COLO668 (cell line): ENCODE measurements around the gene CYFIP2.

Source experiments
- DNase-seq: peaks from one replicate; lab custom pipeline; 2025; ENCODE audit not compliant: unreplicated experiment; lab: John Stamatoyannopoulos, UW

CYFIP2 gene

DNA sequence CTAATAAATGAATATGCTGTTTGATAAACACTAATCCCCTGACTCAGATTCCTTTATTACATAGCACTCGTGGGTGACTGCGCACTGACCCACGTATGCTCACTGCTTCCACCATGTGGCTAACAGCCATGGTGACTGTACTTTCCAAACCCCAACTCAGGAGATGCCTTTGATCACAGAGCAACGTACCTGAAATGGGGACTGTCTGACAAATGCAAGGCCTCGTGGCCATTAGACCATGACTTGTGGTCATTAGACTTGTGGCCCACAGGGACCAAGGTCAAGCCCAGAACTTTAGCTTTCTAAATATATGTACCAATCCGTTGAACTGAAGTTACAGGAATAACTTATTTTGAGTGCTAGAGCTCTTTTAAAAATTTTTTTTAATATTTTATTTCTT, 46.6 kb downstream of the CYFIP2 start:
- peak; percentile 28 for DNase-seq

DNA sequence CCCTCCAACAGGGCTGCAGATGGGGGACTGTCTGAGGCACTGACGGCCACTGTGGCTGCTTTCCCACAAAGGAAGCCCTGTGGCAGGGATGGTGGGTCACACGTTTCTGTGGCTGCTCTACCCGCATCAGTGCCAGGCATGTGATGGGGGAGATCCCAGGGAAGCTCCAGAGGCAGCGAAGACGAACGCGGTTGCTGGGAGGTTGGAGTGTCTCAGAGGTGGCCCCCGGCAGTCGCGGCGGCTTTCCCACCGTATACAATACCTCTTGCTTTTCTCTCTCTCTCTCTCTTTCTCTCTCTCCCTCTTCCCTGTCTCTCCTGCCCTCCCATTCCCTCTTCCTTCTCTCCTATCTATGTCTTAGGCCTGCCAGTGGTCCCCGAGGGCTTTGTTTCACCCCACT, 56.7 kb downstream of the CYFIP2 start:
- no peak for DNase-seq

DNA sequence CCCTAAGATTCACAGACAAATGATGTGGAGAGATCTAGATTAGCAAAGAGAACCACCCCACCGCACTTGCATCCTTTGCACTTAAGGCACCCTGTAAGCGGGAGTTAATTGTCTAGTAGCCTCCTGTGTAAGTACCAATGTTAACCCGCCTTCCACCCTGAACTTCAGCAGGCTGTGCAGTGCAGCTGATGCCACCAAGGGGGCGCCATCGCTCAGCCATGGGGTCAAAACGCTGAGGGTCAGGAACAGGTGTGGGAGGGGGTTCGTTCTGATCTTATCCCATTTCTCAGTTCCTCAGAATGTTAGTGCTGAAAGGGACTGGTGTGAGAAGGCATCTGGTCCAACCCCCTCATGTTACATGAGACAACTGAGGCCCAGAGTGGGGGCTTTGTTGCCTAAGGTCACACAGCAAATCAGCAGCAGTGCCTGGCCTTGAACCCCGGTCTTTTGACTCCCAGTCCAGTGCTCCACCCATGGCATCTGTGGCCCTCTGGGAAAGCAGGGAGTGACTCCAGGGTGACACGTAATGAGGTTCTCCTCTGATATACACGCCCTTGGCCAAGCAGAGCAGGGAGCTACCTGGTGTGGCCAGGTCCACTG, 57.3 kb downstream of the CYFIP2 start:
- DNase-seq = no peak

DNA sequence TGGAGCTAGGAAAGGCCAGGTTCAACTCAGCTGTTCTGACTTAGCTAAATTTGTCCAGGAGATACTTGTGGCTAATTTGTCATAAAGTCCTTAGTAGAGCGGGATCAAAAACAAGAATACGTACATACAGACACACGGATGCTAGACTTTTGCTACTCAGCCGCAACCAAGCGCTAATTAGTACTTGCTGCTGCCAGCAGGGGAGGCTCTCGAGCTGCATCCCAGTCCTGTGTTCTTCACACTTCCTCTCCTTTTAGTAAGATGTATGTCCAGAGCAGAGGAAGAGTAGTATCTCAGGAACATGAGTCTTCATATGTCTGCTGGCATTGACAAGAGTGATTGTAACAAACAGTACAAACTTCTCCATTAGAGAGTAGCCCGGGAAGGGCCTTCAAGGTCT, 58.3 kb downstream of the CYFIP2 start:
- no peak for DNase-seq

DNA sequence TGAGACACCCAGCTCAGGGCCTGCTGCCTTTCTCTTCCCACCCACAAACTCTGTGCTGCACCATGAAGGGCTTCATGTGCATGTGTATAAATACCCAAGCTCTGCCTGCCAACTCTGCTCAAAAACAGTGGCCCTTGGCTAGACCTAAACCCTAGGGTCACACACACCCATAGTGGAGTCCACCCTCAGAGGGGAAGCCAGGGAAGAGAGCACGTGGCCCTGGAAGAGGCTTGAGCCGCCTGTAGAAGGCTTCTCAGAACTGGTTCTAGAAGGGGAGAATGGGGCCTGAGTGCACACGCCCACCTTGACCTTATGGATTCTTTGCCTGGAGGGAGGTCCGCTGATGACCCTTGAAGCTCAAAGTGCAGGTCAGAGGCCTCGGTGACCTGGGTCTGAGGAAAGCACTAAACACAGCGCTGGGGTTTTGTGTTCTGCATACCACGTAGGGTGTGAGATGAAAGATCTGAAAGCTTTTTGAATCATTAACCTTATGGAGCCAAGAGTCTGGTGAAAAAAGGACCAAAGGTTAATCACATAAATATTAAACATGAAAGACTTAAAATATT, 60.6 kb downstream of the CYFIP2 start:
- DNase-seq = no peak

DNA sequence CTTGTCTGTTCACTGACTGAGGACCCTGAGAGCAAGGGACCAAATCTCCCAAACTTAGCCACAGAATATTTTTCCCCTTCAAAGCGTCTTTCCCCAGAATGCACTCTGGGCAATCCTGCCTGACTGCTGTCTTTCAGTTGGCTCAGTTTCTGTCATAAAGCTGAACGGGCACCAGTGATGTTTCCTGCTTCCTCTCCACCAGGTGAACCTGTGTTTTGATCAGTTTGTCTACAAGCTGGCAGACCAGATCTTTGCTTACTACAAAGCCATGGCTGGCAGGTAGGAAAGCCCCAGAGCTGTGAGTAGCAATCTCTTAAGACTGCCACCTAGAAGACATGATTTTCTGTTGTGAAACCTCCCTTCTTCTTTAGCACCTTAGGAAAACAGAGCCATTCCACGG, 61.8 kb downstream of the CYFIP2 start:
- no peak for DNase-seq

DNA sequence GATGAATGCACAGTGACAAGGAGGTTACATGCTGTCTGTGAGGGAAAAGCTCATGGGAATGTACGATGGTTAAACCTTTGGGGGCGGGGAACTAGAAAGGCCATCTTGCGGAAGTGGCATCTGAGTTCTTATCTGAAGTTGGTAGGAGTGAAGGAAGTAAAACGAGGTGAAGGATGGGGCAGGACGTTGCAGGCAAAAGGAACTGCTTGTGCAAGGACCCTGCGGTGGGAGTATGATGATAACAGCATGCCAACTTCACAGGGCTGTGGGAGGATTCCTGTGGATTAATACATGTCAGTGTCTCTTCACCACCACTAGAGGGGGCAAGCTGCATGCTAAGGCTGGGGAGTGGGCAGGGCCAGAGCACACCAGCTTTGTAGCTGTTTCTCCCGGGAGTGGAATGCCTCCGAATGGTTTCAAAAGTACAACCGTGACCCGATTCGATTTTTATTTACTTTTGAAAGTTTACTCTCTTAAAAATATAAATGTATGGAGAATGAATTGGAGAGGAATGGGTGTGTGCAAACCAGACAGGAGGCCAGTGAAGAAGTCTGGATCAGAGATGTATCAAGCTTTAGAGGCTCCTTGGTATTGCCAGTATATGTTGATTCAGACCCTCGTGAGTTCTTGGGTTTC, 62.5 kb downstream of the CYFIP2 start:
- DNase-seq = peak; percentile 22

DNA sequence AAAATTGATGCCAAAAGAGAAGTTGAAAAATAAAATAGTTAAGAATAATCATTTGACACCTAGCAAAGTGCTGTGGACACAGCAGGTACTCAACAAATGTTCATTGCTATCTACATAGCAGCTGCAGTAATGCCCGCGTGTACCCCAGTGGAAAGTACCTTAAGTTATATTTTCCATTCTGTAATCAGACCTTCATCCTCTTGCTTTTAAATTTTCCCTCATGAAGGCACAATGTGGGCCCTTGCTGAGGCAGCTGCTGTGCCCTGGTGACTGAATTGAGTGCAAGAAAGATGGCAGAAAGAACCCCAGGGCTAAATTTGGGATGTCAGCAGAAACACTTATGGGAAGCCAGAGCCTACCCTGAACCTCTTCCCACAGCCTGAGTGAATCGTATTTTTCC, 65.9 kb downstream of the CYFIP2 start:
- no peak for DNase-seq

DNA sequence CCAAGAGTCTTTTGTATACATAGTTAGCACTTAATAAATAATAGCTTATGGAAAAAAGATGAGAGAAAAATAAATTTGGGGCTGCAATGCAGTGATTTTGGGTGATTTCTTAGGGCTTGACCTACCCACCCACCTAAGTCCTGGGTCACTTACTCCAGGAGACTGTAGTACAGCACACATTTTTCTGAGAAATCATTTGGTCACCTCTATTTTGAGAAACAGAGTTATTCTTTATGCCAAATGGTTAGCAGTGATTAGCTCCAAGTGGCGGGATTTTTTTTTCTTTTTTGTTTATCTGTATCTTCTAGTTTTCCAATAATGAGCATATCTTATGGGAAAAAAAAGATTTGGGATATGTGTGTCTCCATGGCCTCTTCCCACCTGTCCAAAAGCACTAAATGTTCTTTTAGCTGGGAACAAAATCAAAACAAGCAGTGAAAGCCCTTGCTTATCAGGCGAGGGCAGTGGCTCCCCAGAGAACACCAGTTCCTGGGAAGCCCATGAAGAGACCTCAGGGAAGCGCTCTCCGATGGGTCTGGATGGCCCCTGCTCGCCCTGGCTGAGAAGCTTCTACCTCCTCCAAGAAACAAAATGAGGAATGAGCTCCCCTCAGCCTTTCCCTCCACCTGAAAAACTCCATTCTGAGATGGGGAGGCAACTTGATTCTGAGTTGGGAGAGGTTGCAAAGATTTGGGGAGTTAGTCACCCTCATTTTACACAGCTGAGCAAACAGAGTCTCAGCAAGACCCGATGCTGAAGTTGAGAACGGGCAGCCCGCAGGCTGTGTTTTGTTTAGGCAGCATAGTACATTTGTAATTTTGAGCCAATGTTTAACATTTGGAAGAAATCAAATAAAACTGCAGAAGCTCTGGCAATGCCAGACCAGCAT, 69.9 kb downstream of the CYFIP2 start:
- DNase-seq = no peak

DNA sequence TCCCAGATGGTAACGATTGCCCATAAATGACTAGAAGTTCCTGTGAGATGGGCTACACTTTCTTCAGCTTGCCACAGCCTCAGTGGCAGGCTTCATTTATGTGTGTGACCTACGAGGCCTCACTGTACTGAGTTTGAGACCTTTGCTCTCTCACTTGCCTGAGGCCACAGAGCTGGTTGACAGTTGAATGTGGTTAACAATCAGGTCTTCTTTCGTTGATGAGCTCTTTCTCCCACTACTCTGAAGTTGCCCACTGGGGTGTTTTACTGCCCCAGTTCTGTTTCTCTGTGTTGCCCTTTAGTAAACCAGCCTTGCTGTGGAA, 70.5 kb downstream of the CYFIP2 start:
- no peak for DNase-seq

DNA sequence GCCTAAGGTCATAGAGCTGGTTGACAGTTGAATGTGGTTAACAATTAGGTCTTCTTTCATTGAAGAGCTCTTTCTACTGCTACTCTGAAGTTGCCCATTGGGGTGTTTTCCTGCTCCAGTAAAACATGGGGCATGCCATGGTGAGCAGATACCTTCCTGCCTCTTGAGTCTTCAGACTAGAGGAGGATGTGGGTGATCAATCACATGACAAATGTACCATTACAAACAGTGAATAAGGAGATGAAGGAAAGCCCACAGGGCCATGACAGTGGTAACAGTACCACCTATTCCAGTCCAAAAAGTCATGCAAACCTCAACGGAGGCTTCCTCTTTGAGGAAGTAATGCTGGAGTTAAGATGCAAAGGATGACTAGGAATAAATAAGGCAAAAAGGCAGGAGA, 73.5 kb downstream of the CYFIP2 start:
- DNase-seq = no peak

DNA sequence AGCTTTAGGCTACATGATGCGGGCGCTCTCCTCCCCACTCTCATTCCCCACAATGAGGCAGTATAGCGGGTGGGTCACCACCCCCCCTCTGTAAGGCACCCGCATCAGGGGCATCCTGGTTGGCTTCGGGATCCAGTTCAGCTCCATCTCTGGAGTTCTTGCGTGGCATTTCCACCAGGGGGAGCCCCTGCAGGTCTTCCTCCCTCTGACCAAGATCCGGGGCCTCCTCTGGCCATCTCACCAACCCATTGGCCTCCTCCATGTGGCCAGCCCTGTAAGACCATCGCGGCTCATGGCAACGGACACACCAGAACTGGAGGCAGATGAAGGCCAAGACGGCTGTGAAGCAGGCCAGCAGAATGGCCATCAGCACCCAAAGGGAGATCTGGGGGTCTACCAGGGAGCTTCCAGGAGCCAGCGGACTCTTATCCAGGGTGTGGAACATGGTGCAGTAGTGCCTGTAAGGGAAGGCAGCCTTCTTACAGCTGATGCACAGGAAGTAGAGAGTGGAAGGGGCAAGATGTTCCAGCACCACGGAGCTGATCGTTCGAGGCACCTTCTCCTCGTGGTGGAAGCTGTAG, 77.0 kb downstream of the CYFIP2 start:
- peak; percentile 8 for DNase-seq

DNA sequence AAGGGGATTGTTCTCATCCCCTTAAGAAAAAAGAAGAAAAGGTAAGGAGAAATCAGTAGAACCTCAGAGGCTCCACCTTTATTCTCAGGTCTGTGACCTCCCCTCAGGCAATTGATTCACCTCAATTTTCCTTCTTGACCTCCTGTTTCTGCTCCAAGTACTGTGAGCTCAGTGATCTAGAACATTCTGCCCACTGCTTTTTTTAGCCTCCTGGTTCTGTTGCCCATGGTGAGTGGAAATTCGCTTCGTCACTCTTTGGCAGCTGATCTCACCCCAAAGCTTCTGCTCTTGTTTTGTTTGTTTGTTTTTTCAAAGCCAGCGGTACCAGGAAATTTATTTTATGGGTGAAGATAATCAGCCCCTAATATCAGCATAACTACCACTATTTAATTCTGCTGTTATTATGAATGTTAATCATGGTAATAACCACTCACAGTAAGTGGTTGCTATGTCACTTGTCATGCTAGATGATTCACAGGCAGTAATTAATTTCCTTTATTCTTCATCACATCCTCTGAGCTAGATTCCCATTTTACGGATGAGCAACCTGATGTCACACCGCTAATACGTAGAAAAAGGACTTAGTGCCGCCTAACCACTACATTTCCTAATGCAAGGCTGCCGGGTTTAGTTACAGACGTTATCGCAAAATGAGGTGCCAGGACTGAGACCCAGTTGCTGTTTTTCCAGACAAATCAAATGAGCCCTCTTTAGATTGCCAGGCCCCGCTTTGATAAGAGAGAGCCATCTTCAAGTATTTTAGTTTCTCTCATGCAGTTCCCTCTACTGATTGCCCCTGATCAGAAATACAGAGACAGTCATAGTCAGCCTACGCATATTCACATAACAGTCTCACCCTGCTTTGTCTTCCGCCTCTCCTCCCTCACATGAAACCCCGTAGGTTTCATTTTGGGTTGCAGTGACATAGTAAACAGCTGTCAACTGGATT, 78.2 kb downstream of the CYFIP2 start:
- DNase-seq = no peak

DNA sequence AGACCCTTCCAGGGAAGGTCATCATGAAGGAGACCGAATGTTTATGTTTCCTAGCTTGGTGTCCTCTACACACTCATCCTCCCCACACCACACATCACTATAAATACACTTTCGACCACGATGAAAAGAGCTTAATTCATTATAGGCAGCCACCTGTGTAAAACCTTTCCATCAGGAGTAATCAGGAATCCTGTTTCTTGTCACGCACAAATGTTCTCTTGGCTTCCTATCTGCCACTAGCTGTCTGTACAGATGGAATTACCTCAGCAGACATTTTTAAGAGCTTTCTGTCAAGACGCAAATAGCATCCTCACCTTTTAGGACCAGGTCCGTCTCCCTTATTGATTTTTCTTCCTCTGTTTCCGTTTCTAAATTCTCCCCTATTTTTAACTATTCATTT, 79.1 kb downstream of the CYFIP2 start:
- DNase-seq = no peak

DNA sequence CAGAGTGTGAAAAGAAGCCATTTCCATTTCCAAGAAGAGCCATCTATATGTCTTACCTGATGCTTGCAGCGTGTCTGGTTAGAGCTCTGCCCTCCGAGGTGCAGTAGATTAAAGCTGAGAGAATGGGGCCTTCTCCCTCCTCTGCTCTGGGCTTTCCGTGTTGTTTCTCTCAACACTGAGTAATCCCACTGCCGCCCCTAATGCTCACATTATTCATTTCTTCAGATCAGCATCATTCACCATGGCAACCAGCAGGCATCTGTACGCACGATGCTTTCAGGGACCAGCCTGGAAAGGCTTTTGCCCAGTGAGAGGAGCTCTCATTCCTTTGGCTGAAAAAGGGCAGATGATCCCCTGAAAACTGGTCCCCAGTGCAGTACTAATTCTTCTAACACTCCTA, 79.6 kb downstream of the CYFIP2 start:
- no peak for DNase-seq

DNA sequence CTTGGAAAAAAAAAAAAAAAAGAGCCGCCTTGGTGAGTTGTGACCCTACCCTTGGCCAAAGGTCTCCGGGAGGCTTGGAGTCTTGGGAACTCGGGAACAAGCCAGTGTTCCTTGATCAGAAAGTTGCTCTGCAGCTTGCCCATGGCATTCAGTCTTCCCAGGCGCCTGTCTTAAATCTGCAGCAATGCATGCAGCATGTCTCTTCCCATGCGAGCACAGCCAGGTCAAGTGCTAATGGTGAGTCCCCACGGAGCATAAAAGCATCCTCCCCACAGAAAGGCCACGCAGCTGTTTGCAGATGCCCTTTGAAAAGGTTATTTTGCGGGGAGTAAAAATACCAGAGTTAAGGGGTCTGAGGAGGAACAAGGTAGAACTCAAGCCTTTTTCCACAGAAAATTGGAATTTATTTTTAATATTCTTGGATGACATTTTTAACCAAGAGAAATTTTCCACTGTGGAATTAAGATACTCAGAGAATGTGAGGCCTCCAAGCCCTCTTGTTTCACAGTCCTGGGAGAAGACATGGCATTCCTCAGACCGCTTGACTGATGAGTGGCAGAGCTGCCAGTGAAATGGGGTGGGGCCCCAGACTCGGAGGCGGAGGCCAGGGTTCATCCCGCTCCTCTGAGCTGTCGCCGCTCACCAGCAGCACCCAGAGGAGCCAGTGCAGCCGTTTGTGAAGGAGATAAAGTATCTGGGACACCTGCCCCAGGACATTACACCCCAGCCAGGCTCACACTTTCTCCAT, 81.6 kb downstream of the CYFIP2 start:
- DNase-seq = no peak

DNA sequence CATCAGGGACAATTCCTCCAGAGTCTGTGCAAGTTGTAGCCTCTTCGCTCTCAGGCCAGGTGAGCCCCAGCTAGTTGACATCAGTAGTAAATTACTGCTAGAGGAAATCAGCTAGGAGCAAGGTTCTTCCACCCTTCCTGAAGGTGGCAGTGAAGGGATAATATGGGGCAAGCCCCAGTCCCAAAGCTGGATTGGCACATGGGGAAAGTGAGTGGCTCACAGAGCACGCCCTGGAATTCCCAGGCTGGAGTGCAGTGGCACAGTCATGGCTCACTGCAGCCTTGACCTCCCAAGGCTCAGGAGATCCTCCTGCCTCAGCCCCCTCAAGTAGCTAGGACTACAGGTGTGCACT, 82.1 kb downstream of the CYFIP2 start:
- DNase-seq = no peak

DNA sequence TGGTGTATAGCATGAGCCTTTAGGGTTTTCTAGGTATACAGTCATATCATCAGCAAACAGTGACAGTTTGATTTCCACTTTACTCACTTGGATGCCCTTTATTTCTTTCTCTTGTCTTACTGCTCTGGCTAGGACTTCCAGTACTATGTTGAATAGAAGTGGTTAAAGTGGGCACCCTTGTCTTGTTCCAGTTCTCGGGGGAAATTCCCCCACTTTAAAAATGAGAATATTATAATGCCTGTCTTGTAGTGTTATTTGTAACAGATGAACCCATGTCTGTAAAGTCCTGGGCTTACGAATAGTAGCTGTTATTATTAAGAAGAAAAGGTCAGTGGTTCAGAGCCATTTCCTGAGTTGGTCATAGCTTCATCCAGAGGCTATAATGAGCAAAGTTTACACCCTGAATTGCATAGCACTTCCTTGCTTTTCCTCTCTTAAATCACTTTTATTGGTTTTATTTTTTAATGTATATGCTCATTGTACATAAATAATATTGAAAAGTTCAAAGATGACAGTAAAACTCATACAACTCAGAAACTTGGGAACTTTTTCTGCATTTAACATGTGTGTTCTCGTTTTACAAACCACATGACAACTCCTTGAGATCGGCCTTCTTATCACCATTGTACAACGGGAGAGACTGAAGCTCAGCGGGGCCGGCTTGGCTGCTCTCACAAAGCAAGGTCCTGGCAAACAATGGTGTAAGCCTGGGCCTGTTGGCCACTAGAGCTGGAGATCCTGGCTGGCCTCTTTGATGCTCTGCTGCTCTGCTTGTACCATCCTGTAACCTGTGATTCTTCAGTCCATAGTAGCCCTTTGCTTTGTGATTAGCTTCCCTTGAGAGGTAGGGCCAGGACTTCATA, 85.2 kb downstream of the CYFIP2 start:
- DNase-seq = no peak

DNA sequence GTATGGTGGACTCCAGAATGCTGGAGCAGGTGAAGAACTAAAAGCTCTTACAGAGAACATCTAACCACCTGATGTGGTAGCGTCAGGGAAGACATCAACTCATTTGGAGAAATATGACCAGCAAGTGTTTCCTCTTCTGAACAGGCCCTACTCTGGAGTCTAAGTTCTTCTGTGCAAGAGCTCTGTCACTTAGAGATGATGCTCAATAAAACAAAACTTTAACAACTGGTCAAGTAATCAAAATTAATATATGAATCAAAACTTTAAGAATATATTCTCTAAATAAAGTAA, 85.8 kb downstream of the CYFIP2 start:
- DNase-seq = no peak
